DOHH2 (cell line): ENCODE results near the gene CACNG7.

ENCODE experiments used
- H3F3A ChIP-seq: fragments of 200-600 bp; sonication (generic), shearing (Covaris generic); 2 replicates; pipeline ENCODE4 v1.6.0; 2016; ENCODE audit warnings: antibody characterized with exemption, mild to moderate bottlenecking; ENCODE audit not compliant: control insufficient read depth, insufficient read depth
- H3K27ac ChIP-seq: fragments of 200-600 bp; sonication (generic); 2 replicates; pipeline ENCODE4 v1.5.1; 2014; ENCODE audit warnings: low read depth, mild to moderate bottlenecking, low read length, moderate library complexity
- H3K27me3 ChIP-seq: fragments of 200-600 bp; sonication (generic); 2 replicates; pipeline ENCODE4 v1.6.1; 2014; ENCODE audit warnings: mild to moderate bottlenecking, low read length, mixed read lengths; ENCODE audit not compliant: control insufficient read depth
- H3K36me3 ChIP-seq: fragments of 200-600 bp; sonication (generic); 2 replicates; pipeline ENCODE4 v1.6.1; 2014; ENCODE audit warnings: mild to moderate bottlenecking, low read length, moderate library complexity, mixed read lengths; ENCODE audit not compliant: control insufficient read depth
- H3K4me1 ChIP-seq: fragments of 200-600 bp; sonication (generic); 2 replicates; pipeline ENCODE4 v1.6.1; 2014; ENCODE audit warnings: mild to moderate bottlenecking, low read length, mixed read lengths; ENCODE audit not compliant: control insufficient read depth
- H3K4me2 ChIP-seq: fragments of 200-600 bp; sonication (generic); 2 replicates; pipeline ENCODE4 v1.6.0; 2014; ENCODE audit warnings: mild to moderate bottlenecking, low read length, moderate library complexity
- H3K4me3 ChIP-seq: fragments of 200-600 bp; sonication (generic); 2 replicates; pipeline ENCODE4 v1.5.1; 2014; ENCODE audit warnings: mild to moderate bottlenecking, low read length, mixed read lengths
- H3K79me2 ChIP-seq: fragments of 200-600 bp; sonication (generic); 2 replicates; pipeline ENCODE4 v1.6.1; 2014; ENCODE audit warnings: mild to moderate bottlenecking, low read length, mixed read lengths; ENCODE audit not compliant: control insufficient read depth
- H3K9me2 ChIP-seq: fragments of 200-600 bp; sonication (generic); replicated peaks from 2 replicates; pipeline ENCODE4 v1.6.1; 2014; ENCODE audit warnings: mild to moderate bottlenecking, low read length, mixed read lengths; ENCODE audit not compliant: control insufficient read depth
- H3K9me3 ChIP-seq: fragments of 200-600 bp; sonication (generic); 2 replicates; pipeline ENCODE4 v1.6.1; 2014; ENCODE audit warnings: antibody characterized with exemption, low read length, mixed read lengths; ENCODE audit not compliant: control insufficient read depth, insufficient read depth
- H4K20me1 ChIP-seq: fragments of 200-600 bp; sonication (generic); 2 replicates; pipeline ENCODE4 v1.6.0; 2014; ENCODE audit warnings: low read depth, mild to moderate bottlenecking, antibody characterized with exemption, low read length, moderate library complexity; ENCODE audit not compliant: control insufficient read depth, insufficient read depth
- EZH2phosphoT487 ChIP-seq: fragments of 200-600 bp; sonication (generic); IDR thresholded peaks from 2 replicates; pipeline ENCODE4 v1.6.1; 2017; ENCODE audit warnings: borderline replicate concordance, mild to moderate bottlenecking, antibody characterized with exemption, low read length, moderate library complexity, mixed read lengths
- TF ChIP-seq, protein P1 (sequence below): fragments of 200-600 bp; sonication (generic); IDR thresholded peaks from one replicate; pipeline ENCODE4 v1.5.1; 2014; ENCODE audit warnings: antibody characterized with exemption, mild to moderate bottlenecking, low read depth, low read length; ENCODE audit not compliant: poor library complexity, severe bottlenecking

CACNG7 gene

DNA sequence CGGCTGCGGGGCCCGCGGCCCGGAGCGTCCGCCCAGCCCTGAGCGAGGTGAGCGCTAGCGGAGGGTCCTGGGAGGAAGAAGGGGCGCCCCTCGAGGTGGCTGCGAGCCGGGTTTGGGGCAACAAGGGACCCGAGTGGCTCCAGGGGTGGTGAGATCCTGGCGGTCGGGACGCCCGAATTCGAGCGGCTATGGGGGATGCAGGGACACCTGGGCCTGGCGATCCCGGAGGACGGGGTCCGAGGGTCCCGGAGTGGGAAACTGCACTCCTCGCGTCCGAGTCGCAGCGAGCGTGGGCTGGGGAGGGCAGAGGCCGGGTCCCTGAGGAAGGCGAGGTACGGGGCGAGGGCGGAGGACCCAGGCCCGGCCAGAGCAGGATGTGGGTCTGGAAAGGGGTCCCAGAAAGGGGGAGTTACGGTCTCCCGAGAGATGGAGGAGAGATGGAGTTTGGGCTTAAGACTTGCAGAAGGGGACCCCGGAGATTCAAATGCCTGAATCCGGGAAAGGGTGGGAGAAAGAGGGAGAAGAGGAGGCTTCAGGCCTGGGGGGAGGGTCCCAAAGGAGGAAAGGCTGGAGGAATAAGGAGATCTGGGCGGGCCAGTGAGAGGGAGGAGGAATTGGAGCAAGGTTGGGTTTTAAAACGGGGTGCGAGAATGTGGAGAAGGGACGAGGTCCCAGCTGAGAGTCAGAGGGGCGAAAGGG, 542 bp downstream of the CACNG7 start:
- no peaks in the 10 kb centered on the region for H3K36me3 ChIP-seq
- H3K4me1 ChIP-seq = no peaks in the 10 kb centered on the region
- no peak overlapping the region for H3K27ac ChIP-seq
- H3K9me2 ChIP-seq = no peaks in the 10 kb centered on the region
- no peaks in the 10 kb centered on the region for H3K79me2 ChIP-seq
- no peaks in the 10 kb centered on the region for H3F3A ChIP-seq
- no peaks in the 10 kb centered on the region for H4K20me1 ChIP-seq
- no peaks in the 10 kb centered on the region for H3K9me3 ChIP-seq
- no peak overlapping the region for H3K4me3 ChIP-seq
- H3K4me2 ChIP-seq = no peak overlapping the region
- H3K27me3 ChIP-seq = no peaks in the 10 kb centered on the region
- no peak for TF ChIP-seq EZH2phosphoT487
- TF ChIP-seq, protein P1, sequence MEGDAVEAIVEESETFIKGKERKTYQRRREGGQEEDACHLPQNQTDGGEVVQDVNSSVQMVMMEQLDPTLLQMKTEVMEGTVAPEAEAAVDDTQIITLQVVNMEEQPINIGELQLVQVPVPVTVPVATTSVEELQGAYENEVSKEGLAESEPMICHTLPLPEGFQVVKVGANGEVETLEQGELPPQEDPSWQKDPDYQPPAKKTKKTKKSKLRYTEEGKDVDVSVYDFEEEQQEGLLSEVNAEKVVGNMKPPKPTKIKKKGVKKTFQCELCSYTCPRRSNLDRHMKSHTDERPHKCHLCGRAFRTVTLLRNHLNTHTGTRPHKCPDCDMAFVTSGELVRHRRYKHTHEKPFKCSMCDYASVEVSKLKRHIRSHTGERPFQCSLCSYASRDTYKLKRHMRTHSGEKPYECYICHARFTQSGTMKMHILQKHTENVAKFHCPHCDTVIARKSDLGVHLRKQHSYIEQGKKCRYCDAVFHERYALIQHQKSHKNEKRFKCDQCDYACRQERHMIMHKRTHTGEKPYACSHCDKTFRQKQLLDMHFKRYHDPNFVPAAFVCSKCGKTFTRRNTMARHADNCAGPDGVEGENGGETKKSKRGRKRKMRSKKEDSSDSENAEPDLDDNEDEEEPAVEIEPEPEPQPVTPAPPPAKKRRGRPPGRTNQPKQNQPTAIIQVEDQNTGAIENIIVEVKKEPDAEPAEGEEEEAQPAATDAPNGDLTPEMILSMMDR = no peak

DNA sequence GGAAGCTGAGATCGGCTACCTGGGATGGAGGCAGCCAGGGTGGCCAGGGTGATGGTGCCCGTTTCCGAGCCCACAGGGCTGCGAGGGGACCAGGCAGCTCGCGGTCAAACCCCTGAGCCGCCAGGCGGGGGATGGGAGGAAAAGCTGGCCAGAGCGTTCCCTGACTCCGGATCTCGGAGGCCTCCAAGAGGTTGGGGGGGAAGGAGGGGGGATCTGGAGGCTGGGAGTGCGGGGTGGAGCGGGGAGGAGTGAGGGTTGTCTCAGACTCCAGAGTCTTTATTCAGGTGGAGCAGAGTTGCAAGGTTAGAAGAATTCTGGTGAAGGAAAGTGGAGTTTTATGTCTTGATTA, 1.1 kb downstream of the CACNG7 start:
- Histone ChIP-seq H3K79me2 (no peaks in the 10 kb centered on the region), H3K4me3 (no peak overlapping the region), H3K9me3 (no peaks in the 10 kb centered on the region), H3F3A (no peaks in the 10 kb centered on the region), H3K9me2 (no peaks in the 10 kb centered on the region), H3K4me2 (no peak overlapping the region), H4K20me1 (no peaks in the 10 kb centered on the region), H3K4me1 (no peaks in the 10 kb centered on the region), H3K36me3 (no peaks in the 10 kb centered on the region), H3K27ac (no peak overlapping the region), H3K27me3 (no peaks in the 10 kb centered on the region)
- TF ChIP-seq, protein P1 = no peak
- no peak for TF ChIP-seq EZH2phosphoT487

DNA sequence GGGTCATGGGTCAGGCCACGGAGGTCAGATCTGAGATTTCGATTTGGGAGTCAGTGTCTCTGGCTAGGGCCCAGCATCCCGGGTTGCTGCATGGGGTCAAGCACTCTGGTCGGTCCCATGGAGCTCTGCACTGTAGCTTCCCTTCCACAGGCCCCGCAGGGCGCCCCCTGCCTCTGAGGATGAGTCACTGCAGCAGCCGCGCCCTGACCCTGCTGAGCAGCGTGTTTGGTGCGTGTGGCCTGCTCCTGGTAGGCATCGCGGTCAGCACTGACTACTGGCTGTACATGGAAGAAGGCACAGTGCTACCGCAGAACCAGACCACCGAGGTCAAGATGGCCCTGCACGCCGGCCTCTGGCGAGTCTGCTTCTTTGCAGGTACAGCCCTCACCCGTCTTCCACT, 3.6 kb downstream of the CACNG7 start:
- Histone ChIP-seq H3K27ac (no peak overlapping the region), H3K4me1 (no peaks in the 10 kb centered on the region), H3K4me2 (no peak overlapping the region), H3F3A (no peaks in the 10 kb centered on the region), H3K36me3 (no peaks in the 10 kb centered on the region), H4K20me1 (no peaks in the 10 kb centered on the region), H3K4me3 (no peak overlapping the region), H3K79me2 (no peaks in the 10 kb centered on the region), H3K9me2 (no peaks in the 10 kb centered on the region), H3K9me3 (no peaks in the 10 kb centered on the region), H3K27me3 (no peaks in the 10 kb centered on the region)
- no peak for TF ChIP-seq EZH2phosphoT487
- TF ChIP-seq, protein P1 = peak; percentile 69
